T-cell (primary cell): ENCODE results near the gene DENND1A. TPM values are rescaled to one million over a fixed set of nuclear protein-coding genes. Genes with fewer than 3 reads are reported as not detected.
A peak's percentile ranks its signal among the peaks of the same experiment; 100 is the strongest.

Source experiments
- ATAC-seq, 4 experiments: fragments of 200-7000 bp in 3 of 4; fragments of 150-1000 bp in 1 of 4; cut with Tn5 transposase; replicated peaks in 1 of 4; 1 replicate in 3 of 4; 2 replicates in 1 of 4; pipeline ENCODE4 v1.10.0; 2021; ENCODE audit warnings: moderate library complexity in 3 of 4, mild to moderate bottlenecking in 2 of 4, moderate number of reproducible peaks in 1 of 4
- CTCF ChIA-PET, 2 donors: fragments of 300-600 bp; sonication (Branson Sonifier 250); formaldehyde crosslinking; loops; one replicate each; lab custom pipeline; 2022; ENCODE audit warnings: antibody characterized with exemption in 2 of 2; lab: Charles Lee
- POLR2A ChIA-PET, 2 donors: fragments of 300-600 bp; sonication (Branson Sonifier 250); formaldehyde crosslinking; loops; one replicate each; lab custom pipeline; 2022; ENCODE audit warnings: antibody characterized with exemption in 2 of 2; lab: Charles Lee
- DNase-seq, 35 experiments: peaks; one replicate each; pipeline versions ENCODE4 v3.0.0 to v3.0.0-alpha.2; 2013 to 2023
- H3K27ac ChIP-seq: one replicate; pipeline ENCODE4 v1.5.1; 2013; ENCODE audit warnings: low read length
- H3K27me3 ChIP-seq, 2 experiments: replicated peaks in 1 of 2; 1 replicate in 1 of 2; 2 replicates in 1 of 2; pipeline versions ENCODE4 v1.6.1 to v1.7.0; 2013; ENCODE audit warnings: low read length in 1 of 2, mixed read lengths in 1 of 2; ENCODE audit not compliant: control insufficient read depth in 2 of 2, insufficient read depth in 2 of 2; ENCODE audit errors: extremely low read depth in 1 of 2
- H3K36me3 ChIP-seq, 2 donors: 1 replicate in 1 of 2; 2 replicates in 1 of 2; pipeline versions ENCODE4 v1.6.1 to v1.7.0; 2013; ENCODE audit warnings: low read length in 1 of 2; ENCODE audit not compliant: control insufficient read depth in 2 of 2, insufficient read depth in 1 of 2; ENCODE audit errors: extremely low read depth in 1 of 2
- H3K4me1 ChIP-seq, 2 experiments: 1 replicate in 1 of 2; 2 replicates in 1 of 2; pipeline versions ENCODE4 v1.6.1 to v1.7.0; 2013; ENCODE audit warnings: low read length in 2 of 2, mixed read lengths in 1 of 2; ENCODE audit not compliant: insufficient read depth in 2 of 2, control insufficient read depth in 1 of 2; ENCODE audit errors: extremely low read depth in 1 of 2
- H3K4me3 ChIP-seq, 2 donors: 1 replicate in 1 of 2; 2 replicates in 1 of 2; pipeline versions ENCODE4 v1.5.1 to v1.7.0; 2013; ENCODE audit warnings: mild to moderate bottlenecking in 2 of 2, low read length in 1 of 2, moderate library complexity in 1 of 2; ENCODE audit not compliant: control insufficient read depth in 1 of 2; ENCODE audit errors: extremely low read depth in 1 of 2
- H3K9me3 ChIP-seq: 2 replicates; pipeline ENCODE4 v1.7.0; 2013
- H3K27ac Mint-ChIP-seq, 2 donors: one replicate each; pipeline ENCODE4 v1.8.0; 2020 to 2021; ENCODE audit warnings: mild to moderate bottlenecking in 2 of 2, mixed read lengths in 2 of 2
- H3K27me3 Mint-ChIP-seq, 2 donors: one replicate each; pipeline ENCODE4 v1.8.0; 2021 to 2022; ENCODE audit warnings: mixed read lengths in 2 of 2
- H3K36me3 Mint-ChIP-seq: one replicate; pipeline ENCODE4 v1.8.0; 2021; ENCODE audit warnings: mixed read lengths
- H3K4me1 Mint-ChIP-seq, 3 donors: one replicate each; pipeline ENCODE4 v1.8.0; 2020 to 2022; ENCODE audit warnings: mixed read lengths in 3 of 3, mild to moderate bottlenecking in 1 of 3
- H3K4me3 Mint-ChIP-seq, 3 donors: one replicate each; pipeline ENCODE4 v1.8.0; 2020 to 2022; ENCODE audit warnings: mild to moderate bottlenecking in 3 of 3, mixed read lengths in 3 of 3, moderate library complexity in 3 of 3
- H3K9me3 Mint-ChIP-seq, 3 donors: one replicate each; pipeline ENCODE4 v1.8.0; 2020 to 2022; ENCODE audit warnings: mixed read lengths in 3 of 3
- WGBS: methylation state at CpG from one replicate; pipeline ENCODE4 v1.1.5; 2013; ENCODE audit warnings: missing lambda C conversion rate; ENCODE audit not compliant: insufficient coverage; 5-methylcytosine and 5-hydroxymethylcytosine counted together
- total RNA-seq, 35 experiments: library from RNA in 6 of 35; stranded (reverse) in 6 of 35; fragments of 120-200 nt in 1 of 35; gene quantifications; one replicate each; pipeline versions ENCODE4 v1.2.1 to v1.2.4 and lab custom pipeline; 2013 to 2026

The DENND1A gene
- total RNA-seq, 5 donors from 2014 or later (not counting 1 experiment from before 2014, with no cell fraction given): 12.4 to 19.9 (median 14.1) TPM

DNA sequence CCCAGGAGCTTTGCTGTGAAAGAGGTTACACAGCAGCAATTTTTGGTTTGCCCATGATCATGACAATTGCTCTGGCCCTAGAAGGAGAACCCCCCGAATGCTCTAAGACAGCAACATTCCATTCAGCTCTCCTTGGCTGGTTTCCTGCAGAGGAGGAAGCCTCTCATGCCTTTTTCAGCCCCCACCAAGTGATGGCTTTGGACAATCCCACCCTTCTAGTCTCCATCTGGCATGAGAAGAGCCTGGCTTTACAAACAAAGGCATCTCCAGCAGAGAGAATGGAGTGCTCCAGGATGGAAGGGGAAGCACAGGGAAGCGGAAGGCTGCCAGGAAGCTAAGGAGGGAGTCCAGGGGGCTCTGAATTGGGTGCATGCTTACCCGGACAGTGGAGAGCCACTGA, 475.6 kb downstream of the DENND1A start:
- no peak overlapping the region for H3K27ac Mint-ChIP-seq
- Histone ChIP-seq H3K27me3 (no peaks in the 10 kb centered on the region), H3K27ac (no peak overlapping the region), H3K9me3 (no peaks in the 10 kb centered on the region), H3K4me3 (no peak overlapping the region), H3K36me3 (peaks cover 8 to 12% of the 10 kb centered on the region in 2 donors), H3K4me1 (no peaks in the 10 kb centered on the region)
- peaks cover 53% of the 10 kb centered on the region for H3K36me3 Mint-ChIP-seq
- DNase-seq (no peak), ATAC-seq (no peak)
- WGBS: 90% methylated on average over 3 of the region's 3 CpGs
- H3K4me1 Mint-ChIP-seq: no peaks in the 10 kb centered on the region
- no peaks in the 10 kb centered on the region for H3K27me3 Mint-ChIP-seq
- no peaks in the 10 kb centered on the region for H3K9me3 Mint-ChIP-seq
- CTCF ChIA-PET: no interaction called here
- no peak overlapping the region for H3K4me3 Mint-ChIP-seq
- POLR2A ChIA-PET: no interaction called here

DNA sequence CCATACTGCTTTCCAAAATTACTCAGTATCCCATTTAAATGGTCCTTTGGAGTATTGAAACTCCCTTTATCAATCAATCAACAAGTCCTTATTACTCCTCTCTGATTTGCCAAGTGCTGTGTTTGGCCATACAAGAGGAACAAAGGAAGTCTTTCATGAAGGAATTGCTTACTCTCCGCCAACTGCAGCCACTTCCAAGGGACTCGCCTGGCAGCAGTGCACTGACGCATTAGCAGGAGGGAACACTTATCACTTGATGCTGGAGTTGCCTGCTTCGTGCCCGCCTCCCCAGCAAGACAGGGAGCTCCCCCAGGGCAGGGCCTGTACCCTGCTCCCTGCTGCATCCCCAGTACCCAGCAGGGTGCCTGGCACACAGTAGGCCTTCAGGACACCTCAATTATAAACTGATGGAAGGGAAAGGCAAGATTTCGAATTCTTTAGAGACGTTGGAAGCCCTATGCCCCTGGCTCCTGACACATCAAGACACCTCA, 476.1 kb downstream of the DENND1A start:
- Histone ChIP-seq H3K4me1 (no peaks in the 10 kb centered on the region), H3K9me3 (no peaks in the 10 kb centered on the region), H3K4me3 (no peak overlapping the region), H3K36me3 (peaks cover 12% of the 10 kb centered on the region in 2 donors), H3K27ac (no peak overlapping the region), H3K27me3 (no peaks in the 10 kb centered on the region)
- no peaks in the 10 kb centered on the region for H3K4me1 Mint-ChIP-seq
- H3K4me3 Mint-ChIP-seq: no peak overlapping the region
- H3K9me3 Mint-ChIP-seq: no peaks in the 10 kb centered on the region
- H3K27ac Mint-ChIP-seq: no peak overlapping the region
- no peaks in the 10 kb centered on the region for H3K27me3 Mint-ChIP-seq
- H3K36me3 Mint-ChIP-seq: peaks cover 53% of the 10 kb centered on the region
- CTCF ChIA-PET: no interaction called here
- WGBS: 95% methylated on average over 4 of the region's 7 CpGs
- DNase-seq (no peak), ATAC-seq (no peak)
- POLR2A ChIA-PET: interaction anchor here in 1 of 2 donors (0.6 kb wide), 1 partner anchor 432 kb away, joined by 6 read pairs; no protein-coding TSS in a partner anchor

DNA sequence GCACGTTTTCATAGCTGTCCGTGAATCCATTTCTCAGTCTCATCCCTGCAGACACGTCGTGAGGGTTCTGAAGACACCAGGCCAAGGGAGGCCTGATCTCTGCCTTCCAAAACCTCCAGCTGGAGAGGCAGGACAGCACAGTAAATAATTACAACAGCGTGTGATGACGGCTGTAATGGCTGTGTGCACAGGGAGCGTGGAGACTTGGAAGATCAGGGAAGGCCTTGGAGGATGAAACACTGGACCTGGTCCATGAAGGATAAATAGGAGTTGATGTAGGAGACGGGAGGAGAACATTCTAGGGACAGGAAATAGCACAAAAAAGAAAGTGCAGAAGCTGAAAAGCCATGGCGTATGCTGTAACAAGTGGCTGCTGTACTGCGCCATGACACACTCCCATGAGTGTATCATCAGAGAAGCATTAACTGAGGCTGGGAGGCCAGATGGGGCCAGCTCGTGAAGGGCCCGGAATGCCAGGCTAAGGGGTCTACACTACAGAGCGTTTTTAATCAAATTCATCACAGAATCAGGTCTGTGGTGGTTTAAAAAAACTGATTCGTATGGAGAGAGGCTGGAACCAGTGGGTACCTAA, 476.8 kb downstream of the DENND1A start:
- Mint-ChIP-seq H3K27ac (no peak overlapping the region), H3K4me1 (no peaks in the 10 kb centered on the region), H3K36me3 (peaks cover 53% of the 10 kb centered on the region), H3K27me3 (no peaks in the 10 kb centered on the region), H3K9me3 (no peaks in the 10 kb centered on the region), H3K4me3 (no peak overlapping the region)
- H3K27ac ChIP-seq: no peak overlapping the region
- no peak for DNase-seq
- CTCF ChIA-PET: no interaction called here
- H3K4me3 ChIP-seq: no peak overlapping the region
- WGBS: 97% methylated on average over 11 of the region's 14 CpGs
- H3K4me1 ChIP-seq: no peaks in the 10 kb centered on the region
- no peaks in the 10 kb centered on the region for H3K9me3 ChIP-seq
- no peak for ATAC-seq
- POLR2A ChIA-PET: interaction anchor here in 1 of 2 donors (0.6 kb wide), 1 partner anchor 433 kb away, joined by 6 read pairs; no protein-coding TSS in a partner anchor
- H3K27me3 ChIP-seq: no peaks in the 10 kb centered on the region
- H3K36me3 ChIP-seq: peaks cover 12 to 14% of the 10 kb centered on the region in 2 donors

DNA sequence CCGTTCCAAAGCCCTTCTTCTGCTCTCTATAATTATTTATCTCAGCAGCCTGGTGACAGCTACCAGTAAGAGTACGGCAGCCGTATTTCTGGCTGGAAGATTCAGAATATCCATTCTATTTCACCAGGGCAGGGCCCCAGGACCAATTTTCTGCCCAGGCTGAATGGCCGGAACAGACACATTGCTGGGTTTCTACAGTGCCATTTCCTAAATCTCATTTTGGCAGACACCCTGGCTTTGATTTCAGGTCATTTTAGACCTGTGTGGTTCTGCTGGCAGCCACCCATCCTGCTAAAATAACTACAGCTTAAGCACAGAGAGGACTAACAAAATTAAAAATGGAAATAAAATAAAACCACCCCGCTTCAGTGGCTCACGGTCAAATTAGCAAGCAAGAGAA, 478.9 kb downstream of the DENND1A start:
- H3K27me3 Mint-ChIP-seq: no peaks in the 10 kb centered on the region
- no peaks in the 10 kb centered on the region for H3K4me1 ChIP-seq
- no peaks in the 10 kb centered on the region for H3K27me3 ChIP-seq
- CTCF ChIA-PET: no interaction called here
- no peak overlapping the region for H3K27ac Mint-ChIP-seq
- no peak for ATAC-seq
- no peak overlapping the region for H3K4me3 Mint-ChIP-seq
- H3K9me3 Mint-ChIP-seq: no peaks in the 10 kb centered on the region
- H3K36me3 Mint-ChIP-seq: peaks cover 63% of the 10 kb centered on the region
- H3K36me3 ChIP-seq: peaks cover 12 to 14% of the 10 kb centered on the region in 2 donors
- H3K9me3 ChIP-seq: no peaks in the 10 kb centered on the region
- WGBS: 100% methylated on average over 3 of the region's 6 CpGs
- H3K27ac ChIP-seq: no peak overlapping the region
- no peak overlapping the region for H3K4me3 ChIP-seq
- no peak for DNase-seq
- H3K4me1 Mint-ChIP-seq: no peaks in the 10 kb centered on the region
- POLR2A ChIA-PET: no interaction called here

DNA sequence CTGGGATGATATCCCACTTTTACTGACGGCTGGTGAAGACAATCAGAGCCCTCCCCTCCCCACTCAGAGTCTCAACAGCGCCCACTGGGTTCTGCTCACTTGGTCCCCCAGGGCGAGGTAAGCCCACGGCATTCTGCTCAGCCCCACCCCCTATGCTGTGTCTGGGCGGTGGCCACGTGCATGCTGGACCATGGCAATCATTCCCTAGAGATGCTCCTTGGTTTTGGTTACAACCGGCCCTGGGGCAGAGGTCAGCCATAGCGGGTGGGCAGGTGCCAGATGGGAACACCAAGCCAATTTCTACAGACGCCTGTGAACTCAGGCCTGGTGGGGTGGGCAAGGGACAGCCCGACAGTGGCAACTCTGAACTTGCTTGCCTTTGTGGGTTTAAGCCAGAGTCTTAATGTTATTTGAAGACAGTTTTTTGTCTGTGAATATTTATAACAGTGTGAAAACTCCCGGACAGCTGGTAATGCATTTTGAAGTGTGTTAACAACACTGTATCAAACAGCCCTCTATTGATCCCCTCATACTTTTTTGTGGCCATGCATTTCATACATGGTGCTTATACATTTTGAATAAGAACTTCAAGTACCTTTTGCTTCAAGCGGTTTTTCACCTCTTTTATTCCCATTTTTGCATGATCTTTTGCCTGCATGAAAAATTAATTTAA, 479.7 kb downstream of the DENND1A start:
- peaks cover 64% of the 10 kb centered on the region for H3K36me3 Mint-ChIP-seq
- Histone ChIP-seq H3K4me3 (no peak overlapping the region), H3K36me3 (peaks cover 11 to 14% of the 10 kb centered on the region in 2 donors), H3K4me1 (no peaks in the 10 kb centered on the region), H3K9me3 (no peaks in the 10 kb centered on the region), H3K27ac (no peak overlapping the region), H3K27me3 (no peaks in the 10 kb centered on the region)
- H3K9me3 Mint-ChIP-seq: no peaks in the 10 kb centered on the region
- WGBS: 95% methylated on average over 9 of the region's 12 CpGs
- DNase-seq (no peak), ATAC-seq (no peak)
- POLR2A ChIA-PET: no interaction called here
- H3K4me1 Mint-ChIP-seq: no peaks in the 10 kb centered on the region
- CTCF ChIA-PET: interaction anchor here in 1 of 2 donors (0.6 kb wide), 1 partner anchor 8 kb away, joined by 3 read pairs; no protein-coding TSS in a partner anchor
- no peak overlapping the region for H3K4me3 Mint-ChIP-seq
- no peaks in the 10 kb centered on the region for H3K27me3 Mint-ChIP-seq
- no peak overlapping the region for H3K27ac Mint-ChIP-seq

DNA sequence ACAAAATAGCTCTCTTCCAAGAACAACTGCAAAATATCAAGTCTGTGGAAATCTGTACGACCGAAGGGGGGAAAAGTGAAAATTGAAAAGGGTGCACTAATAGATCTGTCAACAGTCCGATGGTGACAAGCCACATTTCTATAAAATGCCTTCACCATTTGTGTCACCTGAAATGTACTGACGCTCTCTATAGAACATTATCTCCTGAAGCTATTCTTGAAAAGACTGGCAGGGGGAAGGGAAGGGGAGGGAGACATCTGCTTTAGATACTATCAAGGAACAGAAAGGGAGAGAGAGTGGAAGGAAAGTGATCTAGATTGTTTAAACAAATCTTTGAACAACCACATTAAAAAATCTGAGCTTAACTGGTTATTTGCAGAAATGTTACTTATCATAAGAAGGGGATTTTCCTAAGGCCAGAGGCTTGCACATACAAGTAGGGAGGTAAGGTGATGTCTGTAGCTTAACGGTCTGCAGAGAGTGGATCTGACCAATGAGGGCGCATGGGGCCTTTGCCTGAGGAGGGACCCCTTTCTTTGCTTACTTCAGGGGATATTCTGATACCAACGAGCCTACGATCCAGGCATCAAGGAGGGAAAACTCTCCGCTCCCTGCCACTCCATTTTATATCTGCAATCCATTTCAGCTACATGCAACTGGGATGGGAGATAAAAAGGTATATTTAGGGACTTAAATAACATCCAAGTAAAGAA, 481.8 kb downstream of the DENND1A start:
- H3K4me1 Mint-ChIP-seq: no peaks in the 10 kb centered on the region
- no peaks in the 10 kb centered on the region for H3K27me3 Mint-ChIP-seq
- ChIA-PET CTCF (interaction anchor here in 1 of 2 donors (0.6 kb wide), 1 partner anchor 12 kb away, joined by 5 read pairs; no protein-coding TSS in a partner anchor), POLR2A (no interaction called here)
- Histone ChIP-seq H3K4me1 (no peaks in the 10 kb centered on the region), H3K9me3 (no peaks in the 10 kb centered on the region), H3K27me3 (no peaks in the 10 kb centered on the region), H3K36me3 (peaks cover 10 to 14% of the 10 kb centered on the region in 2 donors), H3K27ac (no peak overlapping the region), H3K4me3 (no peak overlapping the region)
- H3K4me3 Mint-ChIP-seq: no peak overlapping the region
- H3K27ac Mint-ChIP-seq: no peak overlapping the region
- no CpG with 5 or more reads among the region's 9 CpGs for WGBS
- H3K36me3 Mint-ChIP-seq: peaks cover 50% of the 10 kb centered on the region
- DNase-seq: peak in 1 of 35 experiments; percentile 3
- no peaks in the 10 kb centered on the region for H3K9me3 Mint-ChIP-seq
- no peak for ATAC-seq
